Transverse colon (tissue), 4 donors: Measurements from ENCODE around the gene CRB1. TPM values are rescaled to one million over a fixed set of nuclear protein-coding genes. Genes with fewer than 3 reads are reported as not detected.

ENCODE experiments used
- DNase-seq: peaks from one replicate; pipeline ENCODE4 v3.0.0-alpha.2; 2019
- H3K27ac ChIP-seq, 4 donors: fragments of 200-600 bp; sonication (generic); 2 replicates each; pipeline ENCODE4 v1.5.1; 2016 to 2018; ENCODE audit warnings: inconsistent platforms in 4 of 4
- H3K27me3 ChIP-seq: fragments of 200-600 bp; sonication (generic); 2 replicates; pipeline ENCODE4 v1.5.1; 2017; ENCODE audit warnings: inconsistent platforms
- H3K36me3 ChIP-seq, 4 donors: fragments of 200-600 bp; sonication (generic); 2 replicates each; pipeline ENCODE4 v1.5.1; 2017 to 2019; ENCODE audit warnings: inconsistent platforms in 4 of 4
- H3K4me1 ChIP-seq, 4 donors: fragments of 200-600 bp; sonication (generic); 2 replicates each; pipeline ENCODE4 v1.5.1; 2017 to 2020; ENCODE audit warnings: inconsistent platforms in 4 of 4
- H3K4me3 ChIP-seq, 4 donors: fragments of 200-600 bp; sonication (generic); 1 replicate in 1 of 4; 2 replicates in 3 of 4; pipeline versions ENCODE4 v1.5.1 to v1.6.1; 2017 to 2019; ENCODE audit warnings: inconsistent platforms in 4 of 4
- H3K9me3 ChIP-seq, 2 donors: fragments of 200-600 bp; sonication (generic); 2 replicates each; pipeline ENCODE4 v1.5.1; 2017 to 2019; ENCODE audit warnings: inconsistent platforms in 2 of 2
- EP300 ChIP-seq: sonication (generic); formaldehyde crosslinking; IDR thresholded peaks from one replicate; pipeline ENCODE4 v1.6.1; 2017; ENCODE audit warnings: antibody characterized with exemption, low read depth
- POLR2A ChIP-seq: fragments of 450-650 bp; IDR thresholded peaks from one replicate; pipeline ENCODE4 v1.6.1; 2016; ENCODE audit warnings: antibody characterized with exemption, mild to moderate bottlenecking, moderate library complexity
- POLR2AphosphoS5 ChIP-seq, 3 donors: sonication (generic); formaldehyde crosslinking; IDR thresholded peaks; one replicate each; pipeline ENCODE4 v1.6.1; 2016; ENCODE audit warnings: antibody characterized with exemption in 3 of 3
- WGBS, 2 donors: methylation state at CpG; one replicate each; pipeline ENCODE4 v1.1.5; 2018; ENCODE audit warnings: low coverage in 1 of 2; 5-methylcytosine and 5-hydroxymethylcytosine counted together
- in situ Hi-C, 4 donors: fragments of 200-750 bp; cut with MboI; loops; one replicate each; pipeline versions ENCODE4 v1.15.0 to v1.15.1; 2017; ENCODE audit warnings: low sequenced_read_pairs in 3 of 4, low pct_ligation_motif_present in 1 of 4, low pct_unique_long_range_greater_than_20kb in 1 of 4
- intact Hi-C: fragments of 100-400 bp; cut with DNase I; formaldehyde crosslinking; loops from one replicate; pipeline ENCODE4 v1.15.1; 2023; ENCODE audit warnings: low total_unique reads
- total RNA-seq, 4 donors: library from RNA; depleted of rRNA; stranded (reverse); fragments of >200 nt; gene quantifications; one replicate each; pipeline ENCODE4 v1.1.0, GENCODE V29; 2016
- TF ChIP-seq, protein P1 (sequence below), 5 experiments: fragments of 200-600 bp in 3 of 5; fragments of 450-650 bp in 2 of 5; sonication (generic) in 3 of 5; IDR thresholded peaks; 1 replicate in 2 of 5; 2 replicates in 3 of 5; pipeline ENCODE4 v1.5.1; 2016 to 2017; ENCODE audit warnings: antibody characterized with exemption in 5 of 5, inconsistent platforms in 3 of 5, mild to moderate bottlenecking in 2 of 5, moderate library complexity in 1 of 5

Gene CRB1
- total RNA-seq, 4 donors from 2014 or later: 0.14 to 2.8 (median 0.32) TPM; not detected in 1

GRCh38 chr1:197341626-197342025 lies 73.6 kb downstream of the CRB1 start:
- intact Hi-C loops: no loop called here

GRCh38 chr1:197342044-197342565 lies 74.1 kb downstream of the CRB1 start:
- no peaks in the 10 kb centered on the region for H3K4me1 ChIP-seq
- no peak overlapping the region for H3K27ac ChIP-seq
- no peak overlapping the region for H3K4me3 ChIP-seq
- in situ Hi-C loops: no loop called here
- H3K27me3 ChIP-seq: no peaks in the 10 kb centered on the region
- no peaks in the 10 kb centered on the region for H3K36me3 ChIP-seq
- WGBS, 2 donors: 49 to 61% methylated on average over 3 of the region's 3 CpGs
- intact Hi-C loops: no loop called here
- TF ChIP-seq EP300 (no peak), POLR2AphosphoS5 (IDR thresholded peaks at IDR 0.05) (no peak), POLR2A (no peak)
- TF ChIP-seq, protein P1, sequence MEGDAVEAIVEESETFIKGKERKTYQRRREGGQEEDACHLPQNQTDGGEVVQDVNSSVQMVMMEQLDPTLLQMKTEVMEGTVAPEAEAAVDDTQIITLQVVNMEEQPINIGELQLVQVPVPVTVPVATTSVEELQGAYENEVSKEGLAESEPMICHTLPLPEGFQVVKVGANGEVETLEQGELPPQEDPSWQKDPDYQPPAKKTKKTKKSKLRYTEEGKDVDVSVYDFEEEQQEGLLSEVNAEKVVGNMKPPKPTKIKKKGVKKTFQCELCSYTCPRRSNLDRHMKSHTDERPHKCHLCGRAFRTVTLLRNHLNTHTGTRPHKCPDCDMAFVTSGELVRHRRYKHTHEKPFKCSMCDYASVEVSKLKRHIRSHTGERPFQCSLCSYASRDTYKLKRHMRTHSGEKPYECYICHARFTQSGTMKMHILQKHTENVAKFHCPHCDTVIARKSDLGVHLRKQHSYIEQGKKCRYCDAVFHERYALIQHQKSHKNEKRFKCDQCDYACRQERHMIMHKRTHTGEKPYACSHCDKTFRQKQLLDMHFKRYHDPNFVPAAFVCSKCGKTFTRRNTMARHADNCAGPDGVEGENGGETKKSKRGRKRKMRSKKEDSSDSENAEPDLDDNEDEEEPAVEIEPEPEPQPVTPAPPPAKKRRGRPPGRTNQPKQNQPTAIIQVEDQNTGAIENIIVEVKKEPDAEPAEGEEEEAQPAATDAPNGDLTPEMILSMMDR (IDR thresholded peaks at IDR 0.05): no peak
- DNase-seq: no peak
- H3K9me3 ChIP-seq: no peaks in the 10 kb centered on the region

More at GRCh38 chr1:197341626-197342025, 73.6 kb downstream of the CRB1 start:
- TF ChIP-seq EP300: no peak
- no peak for TF ChIP-seq POLR2A
- no peak for TF ChIP-seq POLR2AphosphoS5 (IDR thresholded peaks at IDR 0.05)
- TF ChIP-seq, protein P1 (IDR thresholded peaks at IDR 0.05): no peak
- 75 to 77% methylated on average over 1 of the region's 1 CpG for WGBS, 2 donors
- no peak overlapping the region for H3K27ac ChIP-seq
- H3K9me3 ChIP-seq: no peaks in the 10 kb centered on the region
- in situ Hi-C loops: no loop called here
- H3K36me3 ChIP-seq: no peaks in the 10 kb centered on the region
- H3K27me3 ChIP-seq: no peaks in the 10 kb centered on the region
- no peak for DNase-seq
- no peak overlapping the region for H3K4me3 ChIP-seq
- H3K4me1 ChIP-seq: no peaks in the 10 kb centered on the region

DNA sequence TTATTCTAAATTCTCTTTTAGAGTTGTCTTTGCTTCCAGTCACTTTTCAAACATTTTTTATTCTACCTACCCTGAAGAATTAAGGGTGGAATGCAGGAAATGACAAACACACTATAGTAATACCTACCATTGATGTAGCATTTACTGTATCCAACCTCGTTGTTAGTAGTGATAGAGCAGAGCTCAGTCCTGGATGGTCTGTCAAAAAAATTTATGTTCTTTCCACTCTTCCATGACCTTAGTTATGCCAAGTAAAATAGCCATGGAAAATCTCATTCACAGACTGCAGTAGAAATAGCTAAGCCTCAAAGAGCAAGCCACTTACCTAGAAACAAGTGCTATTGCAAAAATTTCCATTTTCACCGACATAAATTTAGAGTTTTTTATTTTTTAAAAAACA lies 74.6 kb downstream of the CRB1 start:
- Histone ChIP-seq H3K4me3 (no peak overlapping the region), H3K27ac (no peak overlapping the region), H3K9me3 (no peaks in the 10 kb centered on the region), H3K4me1 (no peaks in the 10 kb centered on the region), H3K27me3 (no peaks in the 10 kb centered on the region), H3K36me3 (no peaks in the 10 kb centered on the region)
- TF ChIP-seq POLR2AphosphoS5 (IDR thresholded peaks at IDR 0.05): no peak
- TF ChIP-seq, protein P1 (IDR thresholded peaks at IDR 0.05): no peak
- no peak for TF ChIP-seq EP300
- TF ChIP-seq POLR2A: no peak
- WGBS, 2 donors: 30 to 38% methylated on average over 2 of the region's 2 CpGs
- in situ Hi-C loops (no loop called here), intact Hi-C loops (no loop called here)
- DNase-seq: no peak

DNA sequence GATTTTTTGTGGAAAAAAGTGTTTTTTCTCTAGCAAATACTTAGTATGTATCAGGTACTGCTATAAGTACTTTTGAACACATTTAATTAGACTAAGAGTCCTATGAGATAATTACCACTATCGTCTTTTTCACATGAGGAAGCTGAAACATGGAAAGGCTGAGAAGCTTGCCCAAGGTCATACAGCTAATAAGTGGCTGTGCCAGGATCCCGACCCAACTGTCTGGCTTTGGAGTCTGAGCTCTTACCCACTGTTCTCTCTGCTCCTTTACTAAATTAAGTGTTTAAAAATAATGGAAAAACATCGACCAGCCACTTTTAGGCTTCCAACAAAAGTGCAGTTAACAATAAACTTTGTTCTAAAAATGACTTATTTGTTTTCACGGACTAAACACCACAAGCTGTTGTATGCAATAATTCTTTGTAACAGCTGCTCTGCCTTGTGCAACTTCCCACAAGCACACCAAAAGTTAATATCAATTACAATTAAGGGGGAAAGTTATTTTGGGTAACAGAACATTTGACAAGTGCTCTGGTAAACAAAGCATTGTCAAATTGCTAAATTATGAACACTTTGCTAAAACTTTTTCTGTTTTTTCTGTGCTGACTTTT lies 75.7 kb downstream of the CRB1 start:
- DNase-seq: no peak
- TF ChIP-seq, protein P1 (IDR thresholded peaks at IDR 0.05): no peak
- TF ChIP-seq EP300 (no peak), POLR2AphosphoS5 (IDR thresholded peaks at IDR 0.05) (no peak), POLR2A (no peak)
- Histone ChIP-seq H3K27me3 (no peaks in the 10 kb centered on the region), H3K27ac (no peak overlapping the region), H3K9me3 (no peaks in the 10 kb centered on the region), H3K4me3 (no peak overlapping the region), H3K36me3 (no peaks in the 10 kb centered on the region), H3K4me1 (no peaks in the 10 kb centered on the region)
- in situ Hi-C loops: no loop called here
- WGBS, 2 donors: 35 to 60% methylated on average over 1 to 4 of the region's 4 CpGs
- intact Hi-C loops: no loop called here
